Measurements from ENCODE around the gene C1orf105.

C1orf105 gene

DNA sequence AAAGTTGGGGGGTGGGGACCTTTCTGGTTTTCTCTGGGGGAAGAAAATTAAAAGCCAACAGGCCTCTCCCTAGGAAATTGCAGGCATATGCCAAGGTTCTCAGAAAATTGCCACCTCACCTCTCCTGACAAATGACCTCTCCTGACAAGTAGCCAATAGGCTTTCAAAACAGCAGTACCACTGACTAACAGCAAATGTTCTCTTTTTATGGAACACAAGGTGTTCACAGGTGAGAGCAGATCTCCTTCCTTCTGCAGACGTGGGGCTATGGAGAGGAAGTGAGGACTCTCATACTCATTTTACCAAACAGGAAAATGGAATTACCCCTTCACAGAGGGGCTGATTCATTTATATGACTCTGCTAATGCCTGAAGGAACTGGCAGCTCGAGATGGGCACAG lies 79.7 kb downstream of the C1orf105 start:
- Histone ChIP-seq H3K27me3 (ENCODE audit: low read length) (no peaks in the 10 kb centered on the region), H3K27ac (ENCODE audit: low read depth, low read length) (no peak overlapping the region)

DNA sequence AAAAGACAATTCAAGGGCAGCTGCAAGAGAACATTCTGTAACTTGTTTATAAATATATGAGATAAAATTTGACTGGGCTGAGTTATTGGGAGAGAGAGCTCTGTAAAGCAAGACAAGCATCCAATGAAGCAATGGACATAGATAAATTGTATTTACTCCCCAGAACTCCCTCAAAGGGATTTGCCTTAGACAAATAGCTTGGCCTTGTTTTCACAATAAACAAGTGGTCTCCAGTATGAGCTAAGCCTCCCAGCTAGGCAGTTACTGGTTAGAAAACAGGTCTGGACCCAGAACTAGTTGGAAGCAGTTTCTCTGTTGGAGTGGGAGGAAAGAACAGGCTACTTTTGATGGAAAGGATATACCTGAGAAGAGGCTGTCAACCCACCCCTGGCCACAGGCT lies 87.3 kb downstream of the C1orf105 start:
- Histone ChIP-seq H3F3A (ENCODE audit: insufficient read depth) (no peaks in the 10 kb centered on the region), H3K79me2 (ENCODE audit: insufficient read depth, low read length) (no peaks in the 10 kb centered on the region), H3K9me2 (replicated peaks; ENCODE audit: insufficient read depth, low read length) (no peaks in the 10 kb centered on the region; the same call in 1 of the 2 replicates), H3K9me3 (ENCODE audit: insufficient read depth, low read length) (no peaks in the 10 kb centered on the region), H3K9ac (ENCODE audit: low read length) (no peak overlapping the region), H3K4me2 (ENCODE audit: low read depth, low read length, poor library complexity, severe bottlenecking) (no peak overlapping the region), H3K36me3 (ENCODE audit: low read length) (no peaks in the 10 kb centered on the region), H3K27me3 (ENCODE audit: low read length) (no peaks in the 10 kb centered on the region), H2AFZ (ENCODE audit: low read depth, low read length, severe bottlenecking) (no peak overlapping the region), H4K20me1 (ENCODE audit: low read depth, low read length) (no peaks in the 10 kb centered on the region), H3K4me3 (ENCODE audit: insufficient read depth, low read length, poor library complexity, severe bottlenecking) (no peak overlapping the region), H3K27ac (ENCODE audit: low read depth, low read length) (no peak overlapping the region)
- TF ChIP-seq EZH2phosphoT487 (conservative IDR thresholded peaks at IDR 0.05; ENCODE audit: low read length) = no peak
- TF ChIP-seq, protein P1, sequence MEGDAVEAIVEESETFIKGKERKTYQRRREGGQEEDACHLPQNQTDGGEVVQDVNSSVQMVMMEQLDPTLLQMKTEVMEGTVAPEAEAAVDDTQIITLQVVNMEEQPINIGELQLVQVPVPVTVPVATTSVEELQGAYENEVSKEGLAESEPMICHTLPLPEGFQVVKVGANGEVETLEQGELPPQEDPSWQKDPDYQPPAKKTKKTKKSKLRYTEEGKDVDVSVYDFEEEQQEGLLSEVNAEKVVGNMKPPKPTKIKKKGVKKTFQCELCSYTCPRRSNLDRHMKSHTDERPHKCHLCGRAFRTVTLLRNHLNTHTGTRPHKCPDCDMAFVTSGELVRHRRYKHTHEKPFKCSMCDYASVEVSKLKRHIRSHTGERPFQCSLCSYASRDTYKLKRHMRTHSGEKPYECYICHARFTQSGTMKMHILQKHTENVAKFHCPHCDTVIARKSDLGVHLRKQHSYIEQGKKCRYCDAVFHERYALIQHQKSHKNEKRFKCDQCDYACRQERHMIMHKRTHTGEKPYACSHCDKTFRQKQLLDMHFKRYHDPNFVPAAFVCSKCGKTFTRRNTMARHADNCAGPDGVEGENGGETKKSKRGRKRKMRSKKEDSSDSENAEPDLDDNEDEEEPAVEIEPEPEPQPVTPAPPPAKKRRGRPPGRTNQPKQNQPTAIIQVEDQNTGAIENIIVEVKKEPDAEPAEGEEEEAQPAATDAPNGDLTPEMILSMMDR (IDR thresholded peaks at IDR 0.05; ENCODE audit: insufficient read depth, low read length, poor library complexity, severe bottlenecking) = no peak

More for the DNA sequence above, 79.7 kb downstream of the C1orf105 start:
- Histone ChIP-seq H3K4me2 (ENCODE audit: low read depth, low read length, poor library complexity, severe bottlenecking) (no peak overlapping the region), H3K4me3 (ENCODE audit: insufficient read depth, low read length, poor library complexity, severe bottlenecking) (no peak overlapping the region), H3K9me2 (replicated peaks; ENCODE audit: insufficient read depth, low read length) (no peaks in the 10 kb centered on the region), H3K9ac (ENCODE audit: low read length) (no peak overlapping the region), H3K36me3 (ENCODE audit: low read length) (no peaks in the 10 kb centered on the region), H4K20me1 (ENCODE audit: low read depth, low read length) (no peaks in the 10 kb centered on the region), H2AFZ (ENCODE audit: low read depth, low read length, severe bottlenecking) (no peak overlapping the region), H3K9me3 (ENCODE audit: insufficient read depth, low read length) (no peaks in the 10 kb centered on the region), H3F3A (ENCODE audit: insufficient read depth) (no peaks in the 10 kb centered on the region), H3K79me2 (ENCODE audit: insufficient read depth, low read length) (no peaks in the 10 kb centered on the region)
- TF ChIP-seq EZH2phosphoT487 (conservative IDR thresholded peaks at IDR 0.05; ENCODE audit: low read length) = no peak
- TF ChIP-seq, protein P1 (IDR thresholded peaks at IDR 0.05; ENCODE audit: insufficient read depth, low read length, poor library complexity, severe bottlenecking) = no peak

DNA sequence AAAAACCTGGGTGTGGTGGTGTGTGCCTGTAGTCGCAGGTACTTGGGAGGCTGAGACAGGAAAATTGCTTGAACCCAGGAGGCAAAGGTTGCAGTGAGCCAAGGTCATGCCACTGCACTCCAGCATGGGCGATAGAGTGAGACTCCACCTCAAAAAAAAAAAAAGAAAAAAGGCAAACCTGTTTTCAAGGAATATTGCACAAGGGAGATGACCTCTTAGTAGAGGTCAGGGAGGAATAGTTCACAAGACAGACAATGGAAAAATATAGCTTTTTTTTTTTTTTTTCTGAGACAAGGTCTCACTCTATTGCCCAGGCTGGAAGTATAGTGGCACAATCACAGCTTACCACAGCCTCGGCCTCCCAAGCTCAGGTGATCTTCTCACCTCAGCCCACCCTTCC lies 90.0 kb downstream of the C1orf105 start:
- H3K4me2 ChIP-seq (ENCODE audit: low read depth, low read length, poor library complexity, severe bottlenecking) = no peak overlapping the region
- no peaks in the 10 kb centered on the region; the same call in 1 of the 2 replicates for H3K9me2 ChIP-seq (replicated peaks; ENCODE audit: insufficient read depth, low read length)
- no peaks in the 10 kb centered on the region for H4K20me1 ChIP-seq (ENCODE audit: low read depth, low read length)
- TF ChIP-seq EZH2phosphoT487 (conservative IDR thresholded peaks at IDR 0.05; ENCODE audit: low read length) = no peak
- TF ChIP-seq, protein P1 (IDR thresholded peaks at IDR 0.05; ENCODE audit: insufficient read depth, low read length, poor library complexity, severe bottlenecking) = no peak
- H2AFZ ChIP-seq (ENCODE audit: low read depth, low read length, severe bottlenecking) = no peak overlapping the region
- no peak overlapping the region for H3K27ac ChIP-seq (ENCODE audit: low read depth, low read length)
- no peak overlapping the region for H3K4me3 ChIP-seq (ENCODE audit: insufficient read depth, low read length, poor library complexity, severe bottlenecking)
- H3K79me2 ChIP-seq (ENCODE audit: insufficient read depth, low read length) = no peaks in the 10 kb centered on the region
- H3K9ac ChIP-seq (ENCODE audit: low read length) = no peak overlapping the region
- no peaks in the 10 kb centered on the region for H3K27me3 ChIP-seq (ENCODE audit: low read length)
- H3K36me3 ChIP-seq (ENCODE audit: low read length) = no peaks in the 10 kb centered on the region
- H3F3A ChIP-seq (ENCODE audit: insufficient read depth) = no peaks in the 10 kb centered on the region
- no peaks in the 10 kb centered on the region for H3K9me3 ChIP-seq (ENCODE audit: insufficient read depth, low read length)

Data from SU-DHL-6 (cell line).